ENCODE results near the gene PEX16.

Gene PEX16

GRCh38 chr11:45930951-45931570, 13.4 kb upstream of the PEX16 start:
- DNase-seq: no peak

- DNase-seq: no peak
Measured at GRCh38 chr11:45930031-45930794, 12.5 kb upstream of the PEX16 start.

GRCh38 chr11:45929486-45930030, 11.9 kb upstream of the PEX16 start:
- DNase-seq: no peak

GRCh38 chr11:45928535-45929215, 11.0 kb upstream of the PEX16 start:
- no peak for DNase-seq

GRCh38 chr11:45927684-45928413, 10.2 kb upstream of the PEX16 start:
- no peak for DNase-seq

GRCh38 chr11:45927332-45927683, 9.6 kb upstream of the PEX16 start:
- DNase-seq: no peak

- no peak for DNase-seq
Measured at GRCh38 chr11:45926536-45927331, 9.1 kb upstream of the PEX16 start.

GRCh38 chr11:45926001-45926401, 8.3 kb upstream of the PEX16 start:
- DNase-seq: no peak

GRCh38 chr11:45925550-45925949, 7.9 kb upstream of the PEX16 start:
- no peak for DNase-seq

- no peak for DNase-seq
Measured at GRCh38 chr11:45924927-45925326, 7.2 kb upstream of the PEX16 start.

- DNase-seq: no peak
Measured at GRCh38 chr11:45924036-45924915, 6.6 kb upstream of the PEX16 start.

- DNase-seq: no peak
Measured at GRCh38 chr11:45922425-45923082, 4.9 kb upstream of the PEX16 start, which contains the start of gene LARGE2. Gene LARGE2, plus strand, starts transcription at chr11:45922656. Its CDS starts 227 bp downstream, at chr11:45922883.

- DNase-seq: no peak
Measured at GRCh38 chr11:45921561-45922424, 4.1 kb upstream of the PEX16 start.

GRCh38 chr11:45920531-45921477, 3.1 kb upstream of the PEX16 start:
- no peak for DNase-seq

- no peak for DNase-seq
Measured at GRCh38 chr11:45919806-45920530, 2.3 kb upstream of the PEX16 start.

- no peak for DNase-seq
Measured at GRCh38 chr11:45918962-45919675, 1.4 kb upstream of the PEX16 start.
